Stimulated activated CD4-positive, alpha-beta T cell treated with anti-CD3 and anti-CD28 coated beads, Interleukin-4, amount 100 ng/mL, for 4 hours (primary cell): ENCODE results near the gene RER1.
A peak's percentile ranks its signal among the peaks of the same experiment; 100 is the strongest.

ENCODE experiments used
- DNase-seq, 2 experiments: peaks; one replicate each; pipeline ENCODE4 v3.0.0-alpha.2; 2020

Gene RER1

GRCh38 chr1:2408859-2409276 lies 17.2 kb downstream of the RER1 start:
- no peak for DNase-seq

GRCh38 chr1:2409745-2410144 lies 18.1 kb downstream of the RER1 start:
- DNase-seq: no peak

- no peak for DNase-seq
These were observed 20.3 kb downstream of the RER1 start for GRCh38 chr1:2411801-2412394.

- DNase-seq: peak; percentile 98 to 99
These were observed 20.7 kb downstream of the RER1 start, which contains the start of gene PEX10 for GRCh38 chr1:2412395-2412772. Gene PEX10 (minus strand): TSS chr1:2412564. CDS start chr1:2412502, 62 bp downstream.

GRCh38 chr1:2412773-2413494 lies 21.3 kb downstream of the RER1 start:
- peak in 1 of 2 experiments; percentile 4 for DNase-seq

GRCh38 chr1:2413495-2414296 lies 22.1 kb downstream of the RER1 start:
- DNase-seq: peak in 1 of 2 experiments; percentile 22

- peak; percentile 77 to 78 for DNase-seq
These were observed 22.8 kb downstream of the RER1 start for GRCh38 chr1:2414297-2414958.

- no peak for DNase-seq
These were observed 23.7 kb downstream of the RER1 start for GRCh38 chr1:2415337-2415736.

- peak; percentile 22 to 36 for DNase-seq
These were observed 24.2 kb downstream of the RER1 start for GRCh38 chr1:2415801-2416208.

GRCh38 chr1:2416403-2416802 lies 24.8 kb downstream of the RER1 start:
- DNase-seq: peak in 1 of 2 experiments; percentile 31

GRCh38 chr1:2417083-2417832 lies 25.6 kb downstream of the RER1 start:
- no peak for DNase-seq

GRCh38 chr1:2417833-2418225 lies 26.2 kb downstream of the RER1 start:
- no peak for DNase-seq

GRCh38 chr1:2418791-2419320 lies 27.2 kb downstream of the RER1 start:
- no peak for DNase-seq

- DNase-seq: no peak
These were observed 27.8 kb downstream of the RER1 start for GRCh38 chr1:2419416-2419815.

- no peak for DNase-seq
These were observed 30.9 kb downstream of the RER1 start for GRCh38 chr1:2422523-2422922.

GRCh38 chr1:2425892-2426291 lies 34.3 kb downstream of the RER1 start:
- no peak for DNase-seq

GRCh38 chr1:2426540-2426939 lies 34.9 kb downstream of the RER1 start:
- DNase-seq: no peak

- DNase-seq: no peak
These were observed 35.4 kb downstream of the RER1 start for GRCh38 chr1:2427051-2427450.

- no peak for DNase-seq
These were observed 36.3 kb downstream of the RER1 start for GRCh38 chr1:2427976-2428375.

GRCh38 chr1:2428490-2428889 lies 36.8 kb downstream of the RER1 start:
- DNase-seq: no peak

- no peak for DNase-seq
These were observed 38.3 kb downstream of the RER1 start for GRCh38 chr1:2429780-2430591.
